GM19351 (cell line): Measurements from ENCODE around the gene IRF2BP2.
A peak's percentile ranks its signal among the peaks of the same experiment; 100 is the strongest.
"Not testable (repeated sequence)": the region's sequence is repeated elsewhere in the genome, so short reads cannot be mapped to it uniquely, and the experiment has no call there.

ENCODE experiments used
- ATAC-seq: cut with Tn5 transposase; IDR thresholded peaks from one replicate; pipeline ENCODE4 v1.9.1; 2021; ENCODE audit warnings: mild to moderate bottlenecking, moderate library complexity; ENCODE audit not compliant: unreplicated experiment

Gene IRF2BP2

DNA sequence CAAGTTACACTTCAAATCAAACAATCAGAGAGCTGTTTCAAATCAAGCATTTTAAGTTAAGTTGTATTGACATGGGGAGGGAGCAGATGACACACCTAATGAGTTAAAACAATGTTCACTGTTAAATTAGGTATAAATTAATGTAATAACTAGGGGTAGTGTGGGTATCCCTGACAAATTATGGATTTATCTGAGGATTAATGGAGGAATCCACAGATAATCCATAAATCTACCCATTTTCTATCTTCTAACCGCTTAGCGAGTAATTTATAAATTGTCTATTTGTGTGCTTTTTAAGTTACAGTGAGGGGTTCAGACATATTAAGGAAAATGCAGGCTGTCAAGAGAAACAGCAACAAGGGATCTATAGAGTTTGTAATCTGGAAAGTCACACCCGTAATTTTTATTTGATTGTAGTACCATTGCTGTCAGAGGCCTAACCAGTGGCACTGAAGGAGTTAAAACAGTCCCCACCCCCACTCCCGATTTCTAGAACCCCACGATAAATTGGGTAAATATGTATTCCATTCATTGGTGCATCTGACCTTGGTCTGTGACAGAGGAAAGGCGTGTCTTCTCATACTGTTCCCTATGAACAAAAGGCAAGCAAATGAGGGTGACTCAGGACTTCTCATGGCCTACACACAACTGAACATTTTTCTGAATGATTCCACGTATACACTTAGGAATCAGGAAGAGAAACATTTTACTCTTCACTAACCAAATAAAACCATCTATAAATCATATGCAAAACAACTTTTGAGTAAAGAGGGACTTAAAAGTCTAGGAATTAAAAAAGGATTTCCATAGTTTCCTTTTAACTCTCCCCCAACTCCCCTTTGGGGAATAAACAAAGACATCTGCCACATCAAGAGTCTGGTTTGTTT, 7.4 kb downstream of the IRF2BP2 start:
- ATAC-seq: no peak

DNA sequence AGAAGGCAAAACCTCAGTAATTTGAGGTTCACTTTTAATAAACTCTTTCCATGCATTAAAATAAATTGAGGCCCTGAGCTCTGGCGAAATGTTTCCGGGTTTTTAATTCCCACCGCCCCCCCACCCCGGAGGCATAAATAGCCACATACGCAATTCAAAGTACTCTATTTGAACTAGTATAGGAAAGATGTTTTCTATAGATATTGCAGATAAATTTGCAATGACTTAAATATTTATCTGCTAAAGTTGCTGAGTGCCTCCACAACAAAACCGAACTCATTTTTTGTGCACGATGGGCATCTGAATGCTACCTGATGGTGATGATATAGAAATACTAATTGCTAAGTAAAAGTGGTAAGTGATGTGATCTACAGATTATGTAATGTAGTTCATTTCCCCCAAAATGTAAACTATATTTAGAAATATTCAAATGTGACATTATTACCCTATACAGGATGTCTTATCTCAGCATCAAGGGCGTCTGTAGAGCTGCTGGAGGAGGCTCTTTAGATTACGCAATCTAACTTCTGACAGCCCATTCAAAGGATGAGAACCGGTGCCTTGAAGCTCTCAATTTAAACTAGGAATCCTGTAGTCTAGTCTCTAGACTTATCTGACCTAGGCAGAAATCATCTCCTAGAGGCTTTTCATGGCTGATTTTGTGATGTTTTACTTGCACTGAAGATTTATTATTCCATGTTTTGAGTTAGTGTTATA, 8.5 kb downstream of the IRF2BP2 start:
- no peak for ATAC-seq

DNA sequence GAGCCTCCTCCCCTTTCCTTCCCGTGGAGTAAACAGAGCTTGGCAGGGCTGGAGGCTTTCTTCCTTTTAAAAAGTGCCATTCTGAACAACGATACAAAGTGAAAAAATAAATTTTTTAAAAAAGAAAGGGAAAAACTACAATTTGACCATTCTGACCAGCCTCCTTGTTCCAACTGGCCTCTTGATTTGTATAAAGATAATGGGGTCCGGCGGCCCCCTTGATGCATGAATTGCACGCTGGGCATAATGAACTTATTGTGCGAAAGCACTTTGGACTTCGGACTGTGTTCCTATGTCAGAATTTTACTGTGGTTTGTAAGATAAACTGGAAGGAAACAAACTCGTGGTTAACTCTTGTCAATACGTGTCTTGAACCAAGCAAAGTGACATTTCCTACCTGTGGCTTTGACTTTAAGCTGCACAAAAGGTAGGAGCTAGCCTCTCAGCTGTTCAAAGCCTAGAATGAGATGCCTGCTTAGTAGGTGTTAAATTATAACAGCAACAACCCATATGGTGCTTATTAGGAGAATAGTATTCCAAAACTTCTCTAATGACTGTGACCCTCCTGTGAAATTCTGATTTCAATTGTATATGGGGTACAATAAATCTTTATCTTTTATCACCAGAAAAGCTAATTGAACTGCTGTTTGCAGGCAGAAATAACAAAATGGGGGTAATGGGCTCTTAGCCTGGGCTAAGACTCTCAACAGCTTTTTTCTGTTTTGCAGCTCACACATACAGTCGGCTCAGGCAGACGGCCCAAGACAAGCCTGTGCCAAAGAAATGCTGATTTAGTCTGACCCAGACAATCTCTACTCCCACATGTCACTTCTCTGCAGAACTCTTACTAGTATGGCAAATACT, 9.3 kb downstream of the IRF2BP2 start:
- no peak for ATAC-seq

DNA sequence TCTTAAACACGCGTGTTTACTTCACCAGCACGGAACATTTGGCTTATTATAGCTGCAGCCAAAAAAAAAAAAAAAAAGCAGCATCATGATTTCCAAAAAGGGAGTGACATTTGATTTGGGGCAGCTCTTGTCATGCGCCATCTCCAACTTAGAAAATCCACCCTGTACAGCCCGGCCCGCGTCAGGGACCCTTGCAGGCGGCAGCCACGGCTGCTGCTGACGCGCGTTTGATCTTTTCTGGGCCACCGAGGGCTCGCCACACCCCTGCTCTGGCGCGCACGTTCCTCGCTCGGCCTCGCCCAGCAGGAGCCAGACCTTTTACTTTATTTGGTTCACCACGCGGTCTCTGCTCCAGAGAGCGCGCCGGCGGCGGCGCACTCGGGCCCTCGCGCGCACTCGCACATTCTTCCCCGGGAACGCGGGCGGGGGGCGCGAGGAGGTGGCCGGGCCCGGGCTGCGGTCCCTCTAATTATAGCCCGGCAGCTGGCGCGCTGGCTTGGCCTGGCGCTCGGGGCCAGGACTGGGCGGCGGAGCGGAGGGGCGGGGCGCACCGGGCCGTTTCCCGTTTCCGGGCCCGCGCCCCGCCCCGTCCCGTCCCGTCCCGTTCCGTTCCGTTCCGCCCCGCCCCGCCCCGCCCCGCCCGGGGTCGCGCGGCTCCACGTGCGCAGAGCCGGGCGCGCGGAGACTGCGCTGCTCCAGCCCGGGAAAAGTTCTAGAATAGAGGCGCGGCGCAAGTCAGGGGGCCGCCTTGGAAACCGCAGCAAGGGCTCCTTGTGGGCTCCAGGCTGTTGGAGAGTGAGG, 10.2 kb downstream of the IRF2BP2 start:
- ATAC-seq: peak; percentile 60

DNA sequence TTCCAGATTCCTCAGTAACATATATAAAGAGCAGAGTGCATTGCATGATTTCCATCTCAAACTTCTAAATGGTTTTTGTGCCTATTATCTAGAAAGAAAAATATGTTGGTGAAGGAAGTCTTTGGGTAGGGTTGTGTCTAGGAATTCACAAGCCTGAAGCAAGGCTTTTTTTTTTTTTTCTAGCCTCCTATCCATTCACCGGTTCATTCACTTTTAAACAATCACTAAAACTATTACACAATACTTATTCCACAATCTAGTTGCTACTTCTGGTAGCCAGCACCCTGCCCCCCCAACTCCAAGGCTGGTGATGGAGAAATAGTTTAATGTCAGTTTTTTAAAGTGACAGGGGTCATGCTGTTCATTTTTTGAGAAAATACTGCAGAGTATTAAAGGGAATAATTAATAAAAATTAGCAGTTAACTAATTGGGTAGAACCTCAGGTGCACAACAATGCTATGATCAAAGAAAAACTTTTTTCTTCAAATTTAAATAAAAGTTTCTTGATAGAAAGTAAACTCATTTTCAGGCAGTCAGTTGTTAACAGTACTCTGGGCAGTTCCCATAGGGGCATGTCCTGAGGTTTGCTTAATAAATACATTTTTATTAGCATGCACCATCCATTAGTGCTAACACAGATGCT, 10.9 kb downstream of the IRF2BP2 start:
- no peak for ATAC-seq

DNA sequence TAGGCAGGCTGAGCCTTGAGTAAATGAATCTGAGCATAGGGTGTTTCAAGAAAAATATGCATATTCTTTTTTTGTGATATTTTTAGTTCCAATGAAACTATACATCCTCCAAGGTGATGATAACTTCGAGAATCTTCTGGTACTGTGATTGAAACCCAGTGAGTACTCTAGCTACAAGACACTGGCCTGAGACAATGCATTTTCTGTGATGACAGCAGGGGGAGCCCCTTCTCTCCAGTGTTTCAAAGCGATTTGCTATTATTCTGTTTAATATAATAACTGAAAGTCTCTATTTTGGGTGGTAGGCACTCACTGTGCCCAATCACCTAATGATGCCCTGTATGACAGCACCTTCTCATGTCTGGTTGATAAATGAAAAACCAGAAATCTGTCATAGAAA, 12.1 kb downstream of the IRF2BP2 start:
- ATAC-seq: no peak

DNA sequence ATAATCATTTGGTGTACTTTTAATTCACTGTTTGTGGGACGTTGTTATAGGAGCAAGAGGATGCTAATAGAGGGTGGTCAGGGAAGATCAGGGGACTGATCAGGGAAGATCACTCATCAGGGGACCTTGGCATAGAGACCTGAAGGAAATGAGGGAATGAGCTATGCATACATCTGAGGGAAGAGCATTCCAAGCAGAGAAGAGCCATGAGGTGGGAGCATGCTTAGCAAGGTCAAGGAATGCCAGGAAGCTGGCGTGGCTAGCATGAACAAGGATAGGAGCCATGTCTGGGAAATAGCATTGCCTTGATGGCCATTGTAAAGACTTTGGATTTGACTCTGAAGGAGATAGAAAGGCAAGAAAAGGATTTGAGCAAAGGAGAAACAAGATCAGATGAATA, 14.1 kb downstream of the IRF2BP2 start:
- ATAC-seq: no peak

DNA sequence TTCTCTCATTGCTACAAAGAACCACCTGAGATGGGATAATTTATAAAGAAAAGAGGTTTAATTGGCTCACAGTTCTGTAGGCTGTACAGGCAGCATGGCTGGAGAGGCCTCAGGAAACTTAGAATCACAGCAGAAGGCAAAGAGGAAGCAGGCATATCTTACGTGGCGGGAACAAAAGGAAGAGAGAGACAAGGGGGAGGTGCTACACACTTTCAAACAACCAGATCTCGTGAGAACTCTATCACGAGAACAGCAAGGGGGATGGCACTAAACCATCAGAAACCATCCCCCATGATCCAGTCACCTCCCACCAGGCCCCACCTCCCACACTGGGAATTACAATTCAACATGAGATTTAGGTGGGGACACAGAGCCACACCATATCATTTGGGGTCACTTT, 15.4 kb downstream of the IRF2BP2 start:
- not testable (repeated sequence) for ATAC-seq

DNA sequence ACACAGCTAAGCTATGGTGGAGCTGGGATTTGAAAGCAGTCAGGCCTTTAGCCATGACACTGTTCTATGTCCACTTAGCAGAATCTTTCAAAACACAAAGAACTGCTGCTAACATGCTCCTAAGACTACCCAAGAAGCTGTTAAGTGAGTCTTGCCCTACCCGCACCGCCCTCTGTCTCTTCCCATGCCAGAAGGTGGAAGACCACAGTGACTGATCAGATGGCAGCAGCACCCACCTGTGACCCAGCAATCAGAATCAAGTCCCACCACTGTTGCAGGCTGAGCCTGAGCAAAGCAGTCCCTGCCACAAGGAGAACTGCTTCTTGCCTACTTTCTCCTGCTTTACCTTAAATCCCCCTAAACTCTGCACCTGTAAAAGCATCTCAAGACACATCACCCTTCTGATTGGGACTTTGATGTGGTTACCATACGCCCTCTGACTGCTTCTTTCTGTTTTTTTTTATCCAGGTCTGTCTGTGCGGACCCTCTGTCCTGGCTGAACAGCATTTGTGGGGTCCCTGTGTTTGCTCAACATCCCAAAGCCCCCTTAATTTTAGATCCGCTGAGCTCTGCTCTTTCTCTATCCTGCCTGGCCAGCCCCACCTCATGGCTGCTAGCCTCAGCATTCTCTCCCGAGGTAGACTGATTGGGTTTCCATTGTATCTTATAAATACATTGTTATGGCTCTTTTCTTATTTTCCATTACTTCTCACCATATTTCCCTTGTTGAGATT, 16.0 kb downstream of the IRF2BP2 start:
- ATAC-seq: no peak

DNA sequence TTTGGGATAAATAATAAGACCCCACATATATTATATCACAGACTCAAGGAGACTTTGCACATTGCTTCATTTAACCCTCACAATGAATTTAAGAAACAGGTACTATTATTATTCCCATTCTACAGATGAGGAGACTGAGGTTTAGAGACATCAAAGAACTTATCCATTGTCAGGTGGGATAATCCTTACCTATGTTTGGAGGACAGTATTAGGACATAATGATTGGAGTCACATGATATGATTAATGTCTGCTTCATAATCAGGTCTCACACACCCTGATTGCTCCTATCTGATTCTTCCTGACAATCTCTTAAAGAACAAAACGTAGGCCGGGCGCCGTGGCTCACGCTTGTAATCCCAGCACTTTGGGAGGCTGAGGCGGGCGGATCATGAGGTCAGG, 16.9 kb downstream of the IRF2BP2 start:
- ATAC-seq: no peak

DNA sequence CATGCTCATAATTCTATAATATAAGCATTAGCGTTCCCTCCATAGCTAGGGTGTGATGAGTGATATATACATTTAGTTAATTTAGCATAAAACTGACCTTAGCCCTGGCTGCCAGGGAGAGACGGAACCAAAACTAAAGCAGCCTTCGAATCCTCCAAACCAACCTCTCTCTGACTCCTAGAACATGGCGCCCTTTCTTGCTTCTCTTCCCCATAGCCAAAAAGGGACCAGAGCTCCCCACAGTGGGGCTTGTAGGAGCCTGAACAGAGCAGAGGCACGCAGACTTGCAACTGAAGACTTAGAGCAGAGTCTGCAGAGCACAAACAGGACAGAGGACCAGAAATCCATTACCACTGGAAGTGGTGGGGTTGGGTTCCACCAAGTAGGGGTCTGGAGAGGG, 17.7 kb downstream of the IRF2BP2 start:
- ATAC-seq: no peak

DNA sequence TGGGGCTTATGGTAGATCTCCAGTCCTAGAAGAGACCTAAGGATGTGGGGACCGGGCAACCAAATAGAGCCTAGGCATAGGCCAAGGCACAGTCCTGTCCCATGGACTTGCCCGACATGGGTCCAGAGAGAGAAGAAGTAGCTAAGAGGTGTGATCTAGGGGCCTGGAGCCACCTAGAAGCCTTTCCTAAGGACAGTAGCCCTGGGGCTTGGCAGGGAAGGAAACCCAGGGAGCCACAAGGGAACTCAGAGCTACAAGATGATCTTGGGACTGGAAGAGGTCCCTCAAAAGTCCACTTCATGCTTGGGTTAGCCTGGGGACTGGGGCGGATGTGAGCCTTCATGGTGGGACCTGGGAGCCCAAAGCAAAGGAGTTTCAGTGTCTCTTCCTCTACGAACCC, 18.8 kb downstream of the IRF2BP2 start:
- no peak for ATAC-seq

DNA sequence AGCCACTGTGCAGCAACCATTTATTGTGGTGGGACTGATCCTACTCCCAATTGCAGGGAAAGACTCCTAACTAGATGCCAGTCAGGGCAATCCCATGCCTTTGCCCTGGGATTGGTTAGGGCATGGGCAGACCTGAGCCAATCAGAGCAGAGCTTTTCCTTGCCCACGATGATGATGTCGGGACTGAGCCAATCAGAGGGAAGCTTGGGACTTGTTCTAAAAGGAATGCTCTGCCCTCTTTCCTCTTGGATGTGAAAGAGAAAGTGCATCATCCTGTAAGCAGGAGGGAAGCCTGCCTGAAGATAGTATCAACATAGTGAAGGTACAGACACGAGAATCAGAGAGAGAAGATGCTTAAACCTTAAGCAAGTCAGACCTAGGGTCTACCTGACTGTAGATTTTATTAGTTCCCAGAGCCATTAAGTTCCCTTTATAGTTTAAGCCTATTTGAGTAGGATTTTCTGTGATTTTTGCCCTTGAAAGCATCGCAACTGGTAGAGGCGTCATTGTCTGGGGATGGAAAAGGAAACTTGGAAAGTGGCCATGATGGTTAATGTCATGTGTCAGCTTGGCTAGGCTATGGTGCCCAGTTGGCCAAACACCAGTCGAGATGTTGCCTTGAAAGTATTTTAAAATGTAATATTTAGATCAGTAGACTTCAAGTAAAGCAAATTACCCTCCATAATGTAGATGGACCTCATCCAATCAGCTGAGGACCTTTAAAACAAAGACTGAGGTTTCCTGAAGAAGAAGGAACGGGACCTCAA, 19.9 kb downstream of the IRF2BP2 start:
- no peak for ATAC-seq

DNA sequence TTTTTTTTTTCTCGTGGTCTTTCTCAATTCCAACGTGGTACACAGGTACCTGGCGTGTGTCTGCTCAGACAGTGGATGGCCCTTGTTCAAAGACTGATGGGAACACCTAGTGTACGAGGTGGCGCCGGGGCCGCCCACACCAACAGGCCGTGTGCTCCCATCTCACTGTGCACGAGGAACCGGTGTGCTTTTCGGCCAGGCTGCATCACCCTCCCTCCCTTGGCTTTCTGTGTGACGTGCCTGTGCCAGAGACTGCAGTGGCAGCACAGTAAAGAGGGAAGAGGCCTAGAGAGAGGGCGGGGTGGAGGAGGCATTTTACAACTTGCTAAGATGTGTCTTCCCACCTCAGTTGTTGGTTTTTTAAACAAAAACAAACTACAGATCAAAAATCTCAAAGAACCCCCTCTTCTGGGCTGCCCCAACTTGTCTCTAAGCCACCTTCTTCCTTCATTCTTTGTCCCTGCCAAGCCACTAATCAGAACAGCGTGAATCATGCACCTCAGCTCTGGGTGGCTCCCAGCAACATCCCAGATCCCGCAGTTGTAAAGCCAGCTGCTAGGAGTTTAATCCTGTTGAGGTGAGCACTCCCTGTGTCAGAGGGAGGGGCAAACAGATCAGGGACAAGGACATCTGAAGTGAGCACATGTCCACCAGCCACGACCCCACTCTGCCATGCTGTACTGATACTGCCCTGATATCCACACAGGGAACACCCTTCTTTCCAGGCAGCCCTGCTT, 20.7 kb downstream of the IRF2BP2 start:
- no peak for ATAC-seq

DNA sequence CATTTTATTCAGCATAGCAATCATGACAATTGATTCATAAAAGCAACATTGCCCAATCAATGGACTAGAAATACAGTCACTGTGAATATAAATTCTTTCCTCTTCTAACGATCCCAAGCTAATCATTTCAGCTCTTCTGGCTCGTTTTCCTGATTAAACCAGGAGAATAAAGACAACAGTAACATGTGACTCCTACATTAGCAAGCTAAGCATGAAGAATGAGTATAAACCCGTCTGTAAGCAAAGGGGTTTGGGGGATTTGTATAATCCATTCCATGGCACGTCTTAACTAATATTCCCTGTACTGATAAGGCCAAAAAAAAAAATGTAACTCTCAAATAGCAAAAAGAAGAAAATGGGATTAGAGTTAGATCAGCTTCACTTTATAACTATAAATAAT, 21.6 kb downstream of the IRF2BP2 start:
- ATAC-seq: no peak

DNA sequence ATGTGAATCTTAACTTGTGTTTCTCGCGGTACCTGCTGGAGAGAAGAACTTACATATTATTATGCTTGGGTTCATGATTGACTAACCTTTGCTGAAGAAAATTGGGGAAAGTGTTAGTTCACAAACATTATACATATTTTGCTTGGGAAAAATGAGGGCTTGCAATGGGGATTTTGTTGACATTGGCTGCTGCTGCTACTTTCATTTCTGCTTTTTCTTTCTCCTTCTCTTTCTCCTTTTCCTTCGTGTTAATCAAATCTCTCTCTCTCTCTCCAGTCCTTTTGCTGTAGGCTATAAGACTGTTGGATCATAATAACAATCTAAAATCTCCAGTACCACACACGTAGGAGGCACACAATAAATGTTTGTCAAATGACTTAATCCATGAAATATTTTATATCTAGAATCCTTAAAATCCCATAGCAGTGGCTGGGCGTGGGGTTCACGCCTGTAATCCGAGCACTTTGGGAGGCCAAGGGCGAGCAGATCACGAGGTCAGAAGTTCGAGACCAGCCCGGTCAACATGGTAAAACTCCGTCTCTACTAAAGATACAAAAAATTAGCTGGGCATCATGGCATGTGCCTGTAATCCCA, 23.0 kb downstream of the IRF2BP2 start:
- ATAC-seq: no peak

DNA sequence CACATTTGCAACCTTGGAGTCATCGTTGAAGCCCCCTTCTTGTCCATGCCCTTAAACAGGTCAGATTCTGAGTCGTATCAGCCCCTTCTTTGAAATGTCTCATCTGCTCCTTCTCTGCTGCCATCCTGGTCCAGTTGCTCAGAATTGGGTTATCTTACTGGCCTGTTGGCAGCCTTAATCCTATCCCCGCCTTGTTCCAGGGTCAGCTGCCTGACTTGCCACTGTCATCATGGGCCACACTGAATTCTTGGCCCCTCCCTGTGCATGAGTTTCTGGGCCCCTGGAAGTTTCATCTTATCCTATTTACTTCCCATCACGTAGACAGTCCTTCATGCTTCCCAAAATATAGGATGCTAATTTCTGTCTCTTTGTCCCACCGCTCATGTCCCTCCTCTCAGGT, 23.7 kb downstream of the IRF2BP2 start:
- no peak for ATAC-seq
